Endothelial cell of umbilical vein (primary cell): ENCODE measurements around the gene ZBTB39. TPM values are rescaled to one million over a fixed set of nuclear protein-coding genes. Genes with fewer than 3 reads are reported as not detected.

Experiments
- BruUV-seq: library from RNA; stranded (reverse); fragments of 400-500 nt; replicated peaks from 2 replicates; lab custom pipeline; 2021; lab: Mats Ljungman, UMichigan
- CTCF ChIA-PET: fragments of 300-600, 350-600 bp; sonication (Branson Sonifier 250); formaldehyde crosslinking; loops from one replicate; lab custom pipeline; 2021; ENCODE audit warnings: antibody characterized with exemption, inconsistent platforms; lab: Charles Lee
- POLR2A ChIA-PET: fragments of 300-600, 350-600 bp; sonication (Branson Sonifier 250); formaldehyde crosslinking; loops from one replicate; lab custom pipeline; 2021; ENCODE audit warnings: antibody characterized with exemption, inconsistent platforms; lab: Charles Lee
- DNase-seq: peaks from one replicate; pipeline ENCODE4 v3.0.0-alpha.2; 2011; ENCODE audit warnings: low read depth, low spot score
- FAIRE-seq: peaks from 2 replicates; lab custom pipeline; 2011; peaks lifted over from hg19 to GRCh38; lab: Jason Lieb, UNC
- H2AFZ ChIP-seq: 2 replicates; pipeline ENCODE4 v1.6.0; 2012; ENCODE audit warnings: low read depth, low read length, control low read depth, inconsistent platforms
- H3K27ac ChIP-seq: 2 replicates; pipeline ENCODE4 v1.5.1; 2011; ENCODE audit warnings: low read depth, mild to moderate bottlenecking, control low read depth, low read length, moderate library complexity; ENCODE audit not compliant: insufficient read depth
- H3K27me3 ChIP-seq, 2 experiments: 2 replicates each; pipeline versions ENCODE4 v1.6.0 to v1.6.1; 2011; ENCODE audit warnings: low read length in 2 of 2, mixed read lengths in 1 of 2; ENCODE audit not compliant: control insufficient read depth in 2 of 2, insufficient read depth in 2 of 2
- H3K36me3 ChIP-seq, 2 experiments: 2 replicates in 1 of 2; 3 replicates in 1 of 2; pipeline ENCODE4 v1.5.1; 2011; ENCODE audit warnings: low read length in 2 of 2, mild to moderate bottlenecking in 1 of 2, moderate library complexity in 1 of 2; ENCODE audit not compliant: control insufficient read depth in 2 of 2, insufficient read depth in 2 of 2; ENCODE audit errors: extremely low read depth in 1 of 2
- H3K4me1 ChIP-seq: 3 replicates; pipeline ENCODE4 v1.5.1; 2011; ENCODE audit warnings: mild to moderate bottlenecking, low read length; ENCODE audit not compliant: control insufficient read depth, insufficient read depth; ENCODE audit errors: extremely low read depth
- H3K4me2 ChIP-seq: 2 replicates; pipeline ENCODE4 v1.6.1; 2011; ENCODE audit warnings: low read length, control low read depth, mixed read lengths; ENCODE audit not compliant: insufficient read depth
- H3K4me3 ChIP-seq, 3 experiments: fragments of 200-600 bp in 1 of 3; sonication (generic), shearing (Covaris generic) in 1 of 3; replicated peaks in 1 of 3; 2 replicates each; pipeline ENCODE4 v1.5.1; 2011 to 2016; ENCODE audit warnings: control low read depth in 3 of 3, low read length in 3 of 3, mild to moderate bottlenecking in 2 of 3, inconsistent platforms in 1 of 3, low read depth in 1 of 3, moderate library complexity in 1 of 3; ENCODE audit not compliant: insufficient read depth in 1 of 3
- H3K79me2 ChIP-seq: 2 replicates; pipeline ENCODE4 v1.6.0; 2012; ENCODE audit warnings: low read length, inconsistent platforms; ENCODE audit not compliant: control insufficient read depth, insufficient read depth
- H3K9ac ChIP-seq: replicated peaks from 2 replicates; pipeline ENCODE3; 2011; ENCODE audit warnings: low read length, control low read depth; ENCODE audit not compliant: insufficient read depth; ENCODE audit errors: extremely low read depth
- H3K9me1 ChIP-seq: replicated peaks from 3 replicates; pipeline ENCODE4 v1.6.0; 2011; ENCODE audit warnings: mild to moderate bottlenecking, low read length; ENCODE audit not compliant: control insufficient read depth, insufficient read depth; ENCODE audit errors: extremely low read depth
- H3K9me3 ChIP-seq: replicated peaks from 2 replicates; pipeline ENCODE4 v1.5.1; 2012; ENCODE audit warnings: low read length, inconsistent platforms; ENCODE audit not compliant: control insufficient read depth, insufficient read depth
- H4K20me1 ChIP-seq: replicated peaks from 2 replicates; pipeline ENCODE3; 2011; ENCODE audit warnings: mild to moderate bottlenecking, low read length; ENCODE audit not compliant: control insufficient read depth, insufficient read depth; ENCODE audit errors: extremely low read depth
- EZH2 ChIP-seq: IDR thresholded peaks from 2 replicates; pipeline ENCODE4 v1.6.1; 2012; ENCODE audit warnings: borderline replicate concordance, low read depth, mild to moderate bottlenecking, moderate library complexity, low read length, inconsistent platforms; ENCODE audit not compliant: severe bottlenecking
- FOS ChIP-seq: IDR thresholded peaks from 2 replicates; pipeline ENCODE4 v1.6.1; 2011; ENCODE audit warnings: mild to moderate bottlenecking, low read length, moderate library complexity, borderline replicate concordance; ENCODE audit not compliant: insufficient read depth
- GATA2 ChIP-seq: IDR thresholded peaks from 2 replicates; pipeline ENCODE4 v1.7.0; 2011; ENCODE audit warnings: low read depth, mild to moderate bottlenecking, moderate library complexity, mixed read lengths, low read length; ENCODE audit not compliant: insufficient read length, insufficient read depth
- JUN ChIP-seq: IDR thresholded peaks from 2 replicates; pipeline ENCODE4 v1.6.1; 2011; ENCODE audit warnings: borderline replicate concordance, low read depth; ENCODE audit not compliant: insufficient read length, insufficient read depth
- MYC ChIP-seq: IDR thresholded peaks from one replicate; pipeline ENCODE4 v1.6.1; 2011; ENCODE audit warnings: mild to moderate bottlenecking, low read depth, low read length
- POLR2A ChIP-seq: IDR thresholded peaks from 2 replicates; pipeline ENCODE4 v1.6.1; 2012; ENCODE audit warnings: low read depth, mild to moderate bottlenecking, control low read depth, low read length
- POLR2AphosphoS5 ChIP-seq: IDR thresholded peaks from 2 replicates; pipeline ENCODE4 v1.6.1; 2012; ENCODE audit warnings: low read depth, mild to moderate bottlenecking, control low read depth, low read length, moderate library complexity; ENCODE audit not compliant: insufficient read depth
- dilution Hi-C: fragments of 300-500 bp; cut with MboI; formaldehyde crosslinking; loops from one replicate; pipeline ENCODE4 v1.15.0; 2019; ENCODE audit warnings: low sequenced_read_pairs; ENCODE audit not compliant: extremely low pct_ligation_motif_present
- intact Hi-C: fragments of 100-400 bp; cut with micrococcal nuclease; formaldehyde crosslinking; loops from one replicate; pipeline ENCODE4 v1.10.0; 2022
- polyA plus RNA-seq, 4 experiments: library from polyadenylated mRNA; depleted of rRNA in 3 of 4; stranded (reverse) in 3 of 4; unstranded in 1 of 4; fragments of >200 nt; gene quantifications; 2 replicates each; pipeline versions ENCODE4 v1.2.1 to v1.2.3, GENCODE V29; 2011 to 2012; ENCODE audit warnings: missing spikeins in 1 of 4
- total RNA-seq: library from RNA; stranded (reverse); gene quantifications from 2 replicates; pipeline ENCODE4 v1.2.3, GENCODE V29; 2021
- TF ChIP-seq, protein P1 (sequence below), 2 donors: IDR thresholded peaks; 1 replicate in 1 of 2; 2 replicates in 1 of 2; pipeline ENCODE4 v1.5.1; 2011; ENCODE audit warnings: low read length in 2 of 2, mild to moderate bottlenecking in 2 of 2, moderate library complexity in 2 of 2, control low read depth in 1 of 2, inconsistent platforms in 1 of 2, low read depth in 1 of 2; ENCODE audit not compliant: insufficient read depth in 1 of 2; ENCODE audit errors: extremely low read depth in 1 of 2
- TF ChIP-seq, protein P2 (sequence below): IDR thresholded peaks from 2 replicates; pipeline ENCODE4 v1.6.1; 2011; ENCODE audit not compliant: insufficient read depth, insufficient read length

Gene ZBTB39
- total and polyA plus RNA-seq, 2 donors (not counting 3 experiments of a cell fraction or from before 2014, with no cell fraction given): 5.9 to 8.5 TPM

DNA sequence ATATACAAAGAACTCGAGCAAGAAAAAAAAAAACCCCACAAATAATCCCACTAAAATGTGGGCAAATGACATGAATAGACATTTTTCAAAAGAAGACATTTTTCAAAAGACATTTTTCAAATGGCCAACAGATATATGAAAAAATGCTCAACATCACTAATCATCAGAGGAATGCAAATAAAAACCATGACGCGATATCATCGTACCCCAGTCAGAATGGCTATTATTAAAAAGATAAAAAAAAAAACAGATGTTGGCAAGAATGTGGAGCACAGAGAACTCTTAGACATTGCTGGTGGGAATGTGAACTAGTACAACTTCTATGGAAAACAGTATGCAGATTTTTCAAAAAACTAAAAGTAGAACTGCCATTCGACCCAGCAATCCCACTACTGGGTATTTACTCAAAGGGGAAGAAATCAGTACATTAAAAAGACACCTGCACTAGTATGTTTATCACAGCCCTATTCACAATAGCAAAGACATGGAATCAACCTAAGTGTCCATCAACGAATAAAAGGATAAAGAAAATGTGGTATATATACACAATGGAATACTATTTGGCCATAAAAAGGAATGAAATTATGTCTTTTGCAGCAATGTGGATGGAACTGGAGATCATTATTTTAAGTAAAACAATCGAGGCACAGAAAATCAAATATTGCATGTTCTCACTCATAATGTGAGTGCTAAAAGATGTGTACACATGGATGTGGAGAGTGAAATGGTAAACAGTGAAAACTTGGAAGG, 16.3 kb downstream of the ZBTB39 start:
- intact Hi-C loops (loop anchor here (5.0 kb wide), 1 partner anchor 353 kb away; no protein-coding TSS in a partner anchor), dilution Hi-C loops (no loop called here)
- DNase-seq (no peak), FAIRE-seq (no peak)
- no TSS peak for BruUV-seq
- Histone ChIP-seq H3K4me2 (no peak overlapping the region), H3K9ac (no peak overlapping the region), H2AFZ (no peak overlapping the region), H3K4me3 (no peak overlapping the region), H3K79me2 (no peaks in the 10 kb centered on the region), H3K27me3 (peaks cover 2 to 3% of the 10 kb centered on the region in 2 experiments), H3K27ac (no peak overlapping the region), H4K20me1 (no peaks in the 10 kb centered on the region), H3K4me1 (peaks cover 30% of the 10 kb centered on the region), H3K9me3 (no peaks in the 10 kb centered on the region), H3K36me3 (no peaks in the 10 kb centered on the region), H3K9me1 (no peaks in the 10 kb centered on the region)
- ChIA-PET CTCF (interaction anchor here (1.9 kb wide), 2 partner anchors 11 to 14 kb away, joined by 6 to 18 read pairs; no protein-coding TSS in a partner anchor), POLR2A (no interaction called here)
- TF ChIP-seq, protein P1, sequence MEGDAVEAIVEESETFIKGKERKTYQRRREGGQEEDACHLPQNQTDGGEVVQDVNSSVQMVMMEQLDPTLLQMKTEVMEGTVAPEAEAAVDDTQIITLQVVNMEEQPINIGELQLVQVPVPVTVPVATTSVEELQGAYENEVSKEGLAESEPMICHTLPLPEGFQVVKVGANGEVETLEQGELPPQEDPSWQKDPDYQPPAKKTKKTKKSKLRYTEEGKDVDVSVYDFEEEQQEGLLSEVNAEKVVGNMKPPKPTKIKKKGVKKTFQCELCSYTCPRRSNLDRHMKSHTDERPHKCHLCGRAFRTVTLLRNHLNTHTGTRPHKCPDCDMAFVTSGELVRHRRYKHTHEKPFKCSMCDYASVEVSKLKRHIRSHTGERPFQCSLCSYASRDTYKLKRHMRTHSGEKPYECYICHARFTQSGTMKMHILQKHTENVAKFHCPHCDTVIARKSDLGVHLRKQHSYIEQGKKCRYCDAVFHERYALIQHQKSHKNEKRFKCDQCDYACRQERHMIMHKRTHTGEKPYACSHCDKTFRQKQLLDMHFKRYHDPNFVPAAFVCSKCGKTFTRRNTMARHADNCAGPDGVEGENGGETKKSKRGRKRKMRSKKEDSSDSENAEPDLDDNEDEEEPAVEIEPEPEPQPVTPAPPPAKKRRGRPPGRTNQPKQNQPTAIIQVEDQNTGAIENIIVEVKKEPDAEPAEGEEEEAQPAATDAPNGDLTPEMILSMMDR (IDR thresholded peaks at IDR 0.05; ENCODE audit: extremely low read depth in 1 of 2, insufficient read depth in 1 of 2, low read depth in 1 of 2, low read length in 2 of 2): no peak
- TF ChIP-seq POLR2AphosphoS5 (no peak), POLR2A (no peak), GATA2 (no peak), FOS (no peak), JUN (no peak), MYC (no peak), EZH2 (no peak)
- TF ChIP-seq, protein P2, sequence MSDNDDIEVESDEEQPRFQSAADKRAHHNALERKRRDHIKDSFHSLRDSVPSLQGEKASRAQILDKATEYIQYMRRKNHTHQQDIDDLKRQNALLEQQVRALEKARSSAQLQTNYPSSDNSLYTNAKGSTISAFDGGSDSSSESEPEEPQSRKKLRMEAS: no peak
